DND-41 (cell line): Measurements from ENCODE around the gene MEPCE.

Experiments
- ATAC-seq: fragments of 200-7000 bp; cut with Tn5 transposase; 3 replicates; pipeline ENCODE4 v1.9.1; 2021; ENCODE audit warnings: low read depth; ENCODE audit not compliant: insufficient read depth
- DNase-seq: peaks from one replicate; pipeline ENCODE4 v3.0.0-alpha.2; 2020
- H2AFZ ChIP-seq: 2 replicates; pipeline ENCODE4 v1.6.0; 2012; ENCODE audit warnings: low read depth, low read length
- H3K27ac ChIP-seq: 2 replicates; pipeline ENCODE4 v1.5.1; 2012; ENCODE audit warnings: low read length, inconsistent platforms
- H3K27me3 ChIP-seq: fragments of 200-600 bp; sonication (generic); 2 replicates; pipeline ENCODE4 v1.6.0; 2012; ENCODE audit warnings: low read length, mild to moderate bottlenecking, inconsistent platforms; ENCODE audit not compliant: insufficient read depth, poor library complexity
- H3K36me3 ChIP-seq: 2 replicates; pipeline ENCODE4 v1.5.1; 2012; ENCODE audit warnings: low read length, inconsistent platforms; ENCODE audit not compliant: insufficient read depth
- H3K4me1 ChIP-seq: 2 replicates; pipeline ENCODE4 v1.5.1; 2012; ENCODE audit warnings: mild to moderate bottlenecking, low read length; ENCODE audit not compliant: insufficient read depth
- H3K4me2 ChIP-seq: 2 replicates; pipeline ENCODE4 v1.6.0; 2012; ENCODE audit warnings: mild to moderate bottlenecking, moderate library complexity, low read length, inconsistent platforms; ENCODE audit not compliant: insufficient read depth
- H3K4me3 ChIP-seq, 2 experiments: fragments of 200-600 bp in 1 of 2; shearing (Covaris generic) in 1 of 2; 2 replicates each; pipeline ENCODE4 v1.5.1; 2012 to 2016; ENCODE audit warnings: inconsistent platforms in 2 of 2, low read length in 2 of 2, mild to moderate bottlenecking in 2 of 2, low read depth in 1 of 2, moderate library complexity in 1 of 2
- H3K79me2 ChIP-seq: 2 replicates; pipeline ENCODE4 v1.6.0; 2012; ENCODE audit warnings: low read length, inconsistent platforms; ENCODE audit not compliant: insufficient read depth
- H3K9ac ChIP-seq: 2 replicates; pipeline ENCODE4 v1.6.0; 2012; ENCODE audit warnings: low read depth, mild to moderate bottlenecking, inconsistent platforms, low read length, moderate library complexity
- H3K9me3 ChIP-seq: 2 replicates; pipeline ENCODE4 v1.5.1; 2012; ENCODE audit warnings: low read length, moderate library complexity, mild to moderate bottlenecking, inconsistent platforms; ENCODE audit not compliant: insufficient read depth, severe bottlenecking
- H4K20me1 ChIP-seq: 2 replicates; pipeline ENCODE4 v1.6.0; 2012; ENCODE audit warnings: low read length; ENCODE audit not compliant: insufficient read depth
- CTCF ChIP-seq: IDR thresholded peaks from 2 replicates; pipeline ENCODE4 v1.5.1; 2012; ENCODE audit warnings: borderline replicate concordance, low read length, moderate library complexity, mild to moderate bottlenecking; ENCODE audit not compliant: poor library complexity, severe bottlenecking; ENCODE audit errors: extremely low read depth
- EZH2 ChIP-seq: IDR thresholded peaks from 3 replicates; pipeline ENCODE4 v1.6.1; 2012; ENCODE audit warnings: borderline replicate concordance, low read depth, mild to moderate bottlenecking, moderate library complexity, low read length, inconsistent platforms; ENCODE audit not compliant: severe bottlenecking

The MEPCE gene

GRCh38 chr7:100464791-100465190 lies 35.2 kb downstream of the MEPCE start:
- TF ChIP-seq CTCF (no peak), EZH2 (no peak)
- H3K9me3 ChIP-seq, result no peaks in the 10 kb centered on the region
- H2AFZ ChIP-seq, result no peak overlapping the region
- no peaks in the 10 kb centered on the region for H3K27me3 ChIP-seq
- H3K27ac ChIP-seq, result no peak overlapping the region
- H3K36me3 ChIP-seq, result peaks cover 25% of the 10 kb centered on the region
- H3K4me1 ChIP-seq, result peaks cover 5% of the 10 kb centered on the region; the same call in 1 of the 2 replicates
- DNase-seq, result no peak
- H3K4me2 ChIP-seq, result no peak overlapping the region
- H3K79me2 ChIP-seq, result no peaks in the 10 kb centered on the region
- no peak overlapping the region for H3K9ac ChIP-seq
- H3K4me3 ChIP-seq, result no peak overlapping the region
- no peak for ATAC-seq
- peaks cover 19% of the 10 kb centered on the region for H4K20me1 ChIP-seq

- ATAC-seq, result no peak
Measured at GRCh38 chr7:100465299-100465698, 35.7 kb downstream of the MEPCE start.

GRCh38 chr7:100465702-100466311 lies 36.2 kb downstream of the MEPCE start:
- no peak overlapping the region for H3K4me3 ChIP-seq
- TF ChIP-seq EZH2, result no peak
- peak; percentile 41 for TF ChIP-seq CTCF

More at GRCh38 chr7:100465299-100465698, 35.7 kb downstream of the MEPCE start:
- Histone ChIP-seq H3K4me1 (peaks cover 5% of the 10 kb centered on the region; the same call in 1 of the 2 replicates), H3K27me3 (no peaks in the 10 kb centered on the region), H3K79me2 (no peaks in the 10 kb centered on the region), H3K9me3 (no peaks in the 10 kb centered on the region), H3K9ac (no peak overlapping the region), H3K4me2 (no peak overlapping the region), H3K36me3 (peaks cover 25% of the 10 kb centered on the region), H2AFZ (no peak overlapping the region), H3K27ac (no peak overlapping the region), H3K4me3 (no peak overlapping the region), H4K20me1 (peaks cover 23% of the 10 kb centered on the region)
- TF ChIP-seq EZH2, result no peak
- TF ChIP-seq CTCF, result no peak
- no peak for DNase-seq

More at GRCh38 chr7:100465702-100466311, 36.2 kb downstream of the MEPCE start:
- Histone ChIP-seq H3K9me3 (no peaks in the 10 kb centered on the region), H3K27me3 (no peaks in the 10 kb centered on the region), H3K4me2 (no peak overlapping the region), H3K9ac (no peak overlapping the region), H3K4me1 (peaks cover 5% of the 10 kb centered on the region; the same call in 1 of the 2 replicates), H4K20me1 (peaks cover 25% of the 10 kb centered on the region), H3K79me2 (no peaks in the 10 kb centered on the region), H2AFZ (no peak overlapping the region), H3K36me3 (peaks cover 29% of the 10 kb centered on the region), H3K27ac (no peak overlapping the region)
- ATAC-seq (peak; percentile 11; the same call in 1 of the 3 replicates), DNase-seq (no peak)
